NK-92 (cell line): ENCODE results near the gene TTF1.
"Not testable (repeated sequence)": the region's sequence is repeated elsewhere in the genome, so short reads cannot be mapped to it uniquely, and the experiment has no call there.

Experiments
- DNase-seq: peaks from one replicate; lab custom pipeline; 2025; ENCODE audit not compliant: unreplicated experiment; lab: John Stamatoyannopoulos, UW

Gene TTF1

DNA sequence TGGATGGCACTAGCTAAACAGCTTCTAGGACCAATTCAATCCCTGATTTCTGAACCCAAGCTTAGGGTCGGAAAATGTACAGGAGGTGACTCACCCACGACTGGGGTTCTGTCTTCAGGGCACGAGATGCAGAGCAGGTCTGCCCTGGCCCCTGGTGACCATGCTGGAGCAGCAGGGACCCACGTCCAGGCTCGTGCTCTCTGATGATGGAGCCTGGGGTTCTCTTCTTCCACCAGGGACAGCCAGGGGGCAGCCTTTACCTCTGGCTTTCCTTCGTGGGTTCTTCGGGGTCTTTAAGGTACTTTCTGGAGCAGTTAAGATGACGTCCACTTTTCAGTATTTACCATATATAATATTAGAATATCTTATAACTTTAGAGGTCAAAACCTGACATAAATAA lies 5.4 kb upstream of the TTF1 start:
- DNase-seq = no peak

DNA sequence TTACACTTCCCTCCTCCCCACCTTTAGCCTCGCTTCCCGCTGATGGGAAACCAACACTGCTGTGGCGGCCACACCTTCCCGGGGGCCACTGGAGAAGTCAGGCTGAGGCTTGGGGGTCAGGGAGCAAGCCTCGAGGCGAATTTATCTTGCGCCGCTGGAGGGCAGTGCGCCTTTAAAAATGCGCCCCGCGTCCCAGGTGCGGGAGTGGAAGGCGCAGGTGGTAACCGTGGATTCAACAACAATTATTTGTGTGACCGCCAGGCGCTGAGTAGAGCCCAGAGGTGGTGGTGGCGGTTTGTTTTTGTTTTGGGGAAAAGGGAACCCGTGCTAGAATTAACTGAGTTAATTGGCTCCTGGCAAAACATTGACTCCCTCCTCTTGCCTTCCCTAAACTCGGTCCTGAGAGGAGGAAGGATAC lies 4.5 kb upstream of the TTF1 start:
- DNase-seq = no peak

DNA sequence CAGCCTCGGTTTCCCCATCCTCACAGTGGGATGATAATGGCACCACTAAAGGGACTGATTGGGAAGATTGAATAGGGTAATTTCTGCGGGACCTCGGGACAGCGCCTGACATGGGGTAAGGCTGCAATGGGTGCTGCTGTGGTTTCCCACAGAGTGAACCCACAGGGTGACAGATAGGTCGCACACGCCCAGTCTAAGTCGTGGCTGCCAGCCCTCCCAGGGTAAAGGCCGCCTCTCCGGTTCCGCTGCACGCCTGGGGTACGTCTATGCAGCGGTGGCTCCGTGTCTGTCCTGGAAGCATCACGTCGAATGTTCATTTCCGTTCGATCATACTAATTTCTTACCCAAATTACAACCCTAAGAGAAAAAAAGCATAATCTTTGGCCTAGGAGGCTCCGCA lies 4.0 kb upstream of the TTF1 start:
- DNase-seq = no peak

DNA sequence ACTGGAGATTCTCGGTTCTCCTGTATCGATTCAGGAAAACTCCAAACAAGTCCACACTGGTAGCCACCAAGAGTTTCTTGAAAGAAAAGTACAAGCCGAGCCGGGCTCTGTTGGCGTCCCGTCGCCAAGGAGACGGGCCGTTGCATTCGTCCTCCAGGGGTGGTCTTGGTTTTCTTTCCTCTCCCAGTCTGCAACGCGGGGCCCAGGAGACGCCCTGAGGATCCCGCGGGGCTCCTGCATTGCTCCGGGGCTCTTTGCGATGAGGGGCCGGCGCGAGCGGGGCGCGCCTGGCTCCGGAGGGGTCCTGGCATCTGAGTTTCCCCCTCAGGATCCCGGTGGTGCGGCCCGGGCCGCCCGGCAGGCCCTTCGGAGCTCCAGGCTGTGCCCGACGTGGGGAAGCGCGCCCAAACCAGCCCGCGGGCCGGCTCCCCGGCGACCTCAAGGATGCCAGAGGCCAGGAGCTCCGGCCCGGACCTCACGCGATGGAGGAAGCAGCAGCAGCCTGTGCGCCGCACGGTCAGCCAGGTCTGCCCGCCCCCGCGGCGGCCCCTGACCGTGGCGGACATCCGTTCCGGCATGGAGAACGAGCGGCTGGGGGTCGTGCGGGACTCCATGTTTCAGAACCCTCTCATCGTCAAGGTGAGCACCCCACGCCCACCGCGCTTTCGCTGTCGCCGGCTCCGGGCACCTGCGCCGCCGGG lies 3.3 kb upstream of the TTF1 start, which contains the start of gene CFAP77:
Gene CFAP77, plus strand, starts transcription at position 384 of the 701 bp plus-strand sequence. Its CDS starts 61 bp downstream, at position 445.
- no peak for DNase-seq

DNA sequence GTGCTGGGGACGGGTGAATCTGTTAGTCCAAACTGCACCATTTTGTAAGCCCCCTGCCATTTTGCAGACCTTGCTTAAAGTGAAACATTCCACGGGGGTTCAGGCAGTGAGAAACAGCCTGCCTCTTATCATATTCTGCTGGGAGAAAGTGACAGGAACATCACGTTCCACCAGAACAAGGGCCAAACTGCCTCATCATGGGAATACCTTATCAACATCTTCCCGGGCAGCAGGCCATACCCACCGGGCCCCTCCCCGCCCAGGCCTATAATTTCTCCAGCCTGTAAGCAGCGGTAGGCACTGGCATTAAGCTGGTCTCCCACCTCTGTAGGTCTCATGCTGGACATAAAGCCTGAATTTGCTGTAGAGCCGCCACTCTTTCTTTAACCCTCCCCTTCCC lies 1.9 kb upstream of the TTF1 start:
- no peak for DNase-seq

DNA sequence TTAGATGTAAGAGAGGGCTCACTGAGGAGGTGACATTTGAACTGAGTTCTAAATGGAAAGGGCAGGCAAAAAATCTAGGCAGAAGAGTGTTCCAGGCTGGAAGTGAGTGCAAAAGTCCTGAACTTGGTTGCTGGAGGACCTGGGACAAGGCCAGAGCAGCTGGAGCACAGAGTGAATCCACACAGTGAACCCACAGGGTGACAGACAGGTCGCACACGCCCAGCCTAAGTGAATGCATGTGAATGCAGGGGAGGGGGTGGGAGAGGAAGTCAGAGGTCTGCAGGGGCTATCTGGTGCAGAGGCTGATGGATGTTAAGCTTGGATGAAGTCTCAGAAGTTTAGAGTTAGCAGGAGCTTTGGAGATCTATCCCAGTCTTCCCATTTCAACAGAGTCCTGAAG lies 556 bp upstream of the TTF1 start:
- no peak for DNase-seq

DNA sequence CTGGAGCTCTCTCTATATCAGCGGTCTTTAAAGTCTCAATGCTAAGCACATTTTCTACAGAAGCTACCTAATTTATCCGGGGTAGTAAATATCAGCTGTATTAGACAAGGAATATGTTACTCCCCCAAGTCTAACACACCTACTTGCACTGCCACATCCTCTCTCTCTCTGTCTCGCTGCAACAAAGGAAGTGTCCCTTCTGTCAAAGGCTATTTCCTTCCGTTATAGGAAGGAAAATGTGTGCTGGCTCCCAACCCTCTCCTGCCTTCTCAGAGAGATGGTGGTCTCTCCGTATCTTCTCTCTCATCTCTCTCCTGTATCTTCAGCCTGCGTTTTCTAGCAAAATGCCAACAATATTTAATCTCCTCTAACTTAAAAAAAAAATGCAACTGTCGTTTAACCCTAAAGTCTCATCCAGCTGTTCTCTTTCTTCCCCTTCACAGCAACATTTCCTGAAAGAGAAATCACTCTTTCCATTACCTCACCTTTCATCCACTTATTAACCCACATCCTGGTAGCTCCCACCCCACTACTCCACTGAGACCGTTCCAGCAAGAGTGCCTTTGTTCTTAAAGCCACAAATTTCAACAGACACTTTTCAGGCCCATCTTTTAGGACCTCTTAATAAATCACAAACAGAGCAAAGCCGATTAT lies 2.3 kb downstream of the TTF1 start:
- DNase-seq = no peak

DNA sequence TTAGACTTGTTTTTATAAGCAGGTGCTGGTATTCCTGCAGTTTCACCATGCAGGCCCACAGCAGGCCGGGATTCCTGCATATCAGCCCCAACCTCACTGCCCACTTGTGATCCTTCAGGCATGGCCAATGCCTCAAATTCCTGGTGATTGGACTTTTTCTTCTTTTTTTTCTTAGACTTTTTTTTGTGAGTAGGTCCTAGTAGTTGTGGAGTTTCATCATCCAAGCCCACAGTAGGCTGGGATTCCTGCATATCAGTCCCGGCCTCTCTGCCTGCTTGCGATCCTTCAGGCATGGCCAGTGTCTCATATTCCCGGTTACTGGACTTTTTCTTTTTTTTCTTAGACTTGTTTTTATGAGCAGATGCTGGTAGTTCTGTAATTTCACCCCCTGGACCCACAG lies 4.8 kb downstream of the TTF1 start:
- no peak for DNase-seq

DNA sequence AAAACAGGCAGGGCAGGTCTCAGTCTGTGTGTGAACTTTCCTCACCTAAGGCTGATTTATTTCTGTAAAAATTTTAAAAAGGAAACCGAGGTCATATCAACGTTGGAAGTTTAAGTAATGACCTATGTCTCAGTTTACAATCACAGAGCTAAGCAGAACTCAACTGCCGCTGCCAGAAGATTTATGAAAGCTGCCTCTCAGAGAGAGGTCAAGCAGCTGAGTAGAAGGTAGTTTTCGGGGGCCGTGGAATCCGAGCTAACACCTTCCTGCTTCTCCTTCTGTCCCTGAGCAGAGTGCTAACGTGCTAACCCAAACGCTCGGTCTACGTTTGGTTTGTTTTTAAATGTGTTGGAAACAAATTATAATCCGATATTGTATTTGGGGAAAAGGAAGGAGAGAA lies 11.1 kb downstream of the TTF1 start:
- no peak for DNase-seq

DNA sequence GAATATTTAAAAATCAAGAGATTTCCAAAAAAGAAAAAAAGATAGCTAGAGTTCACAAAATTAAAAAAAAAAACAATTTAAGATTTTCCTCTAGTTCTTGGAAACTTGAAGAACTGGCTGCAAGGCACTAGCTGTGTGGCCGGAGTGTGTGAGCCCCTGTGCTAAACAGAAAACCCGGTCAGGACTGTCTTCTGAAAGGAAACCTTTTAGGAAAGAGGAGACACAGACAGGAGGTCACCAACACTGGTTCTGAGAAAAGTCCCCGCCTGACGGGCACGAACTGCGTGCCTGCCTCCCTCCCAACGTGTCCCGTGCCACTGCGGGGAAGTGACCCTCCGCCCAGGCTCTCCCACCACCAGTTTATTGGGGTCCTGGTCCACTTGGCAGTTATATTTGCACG lies 15.2 kb downstream of the TTF1 start:
- no peak for DNase-seq

DNA sequence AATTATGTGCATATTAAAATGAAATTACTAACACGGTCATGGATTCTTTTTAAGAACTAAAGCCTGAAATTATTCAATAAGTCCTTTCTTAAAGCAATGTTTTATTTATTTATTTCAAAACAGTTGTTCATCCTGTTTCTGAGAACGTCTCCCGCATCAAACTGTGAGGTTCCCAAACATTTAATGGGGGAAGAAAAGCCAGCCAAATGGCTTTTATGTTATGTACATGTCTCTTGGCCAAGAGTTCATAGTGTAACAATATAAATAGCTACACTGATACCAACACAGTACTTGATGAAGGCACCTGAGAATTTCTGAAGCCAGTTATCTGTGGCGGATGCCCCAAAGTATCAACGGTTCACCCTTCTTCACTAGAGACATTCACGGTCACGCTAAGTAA lies 15.7 kb downstream of the TTF1 start:
- DNase-seq = no peak

DNA sequence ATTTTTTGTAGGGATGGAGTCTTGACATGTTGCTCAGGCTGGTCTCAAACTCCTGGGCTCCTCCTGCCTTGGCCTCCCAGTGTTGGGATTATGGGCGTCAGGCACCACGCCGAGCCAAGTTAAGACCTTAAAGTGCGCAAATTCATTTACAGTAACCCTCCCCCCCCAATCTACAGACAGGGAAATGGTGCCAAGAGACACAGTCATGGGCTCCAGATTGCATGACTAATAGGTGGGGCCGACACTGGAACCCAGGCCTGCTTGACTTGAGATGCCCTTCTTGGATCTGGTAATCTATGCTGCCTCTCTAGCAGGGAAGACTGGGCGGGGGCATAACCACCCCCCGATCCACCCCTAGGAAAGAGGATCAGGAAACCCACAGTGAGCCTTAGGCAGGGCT lies 19.5 kb downstream of the TTF1 start:
- no peak for DNase-seq

DNA sequence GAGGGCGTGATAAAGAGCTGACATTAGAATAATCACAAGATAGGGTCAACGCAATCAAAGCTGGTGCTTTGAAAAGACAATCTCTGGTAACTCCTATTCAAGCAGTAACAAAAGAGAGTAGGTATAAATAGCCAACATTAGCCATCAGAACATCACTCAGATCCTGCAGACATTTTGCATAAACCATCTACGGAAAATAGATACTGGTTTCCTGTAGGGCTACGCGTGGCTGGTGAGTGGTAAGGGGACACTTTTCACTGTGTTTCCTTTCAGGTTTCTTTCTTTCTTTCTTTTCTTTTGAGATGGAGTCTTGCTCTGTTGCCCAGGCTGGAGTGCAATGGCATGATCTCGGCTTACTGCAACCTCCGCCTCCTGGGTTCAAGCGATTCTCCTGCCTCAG lies 22.3 kb downstream of the TTF1 start:
- DNase-seq = no peak

DNA sequence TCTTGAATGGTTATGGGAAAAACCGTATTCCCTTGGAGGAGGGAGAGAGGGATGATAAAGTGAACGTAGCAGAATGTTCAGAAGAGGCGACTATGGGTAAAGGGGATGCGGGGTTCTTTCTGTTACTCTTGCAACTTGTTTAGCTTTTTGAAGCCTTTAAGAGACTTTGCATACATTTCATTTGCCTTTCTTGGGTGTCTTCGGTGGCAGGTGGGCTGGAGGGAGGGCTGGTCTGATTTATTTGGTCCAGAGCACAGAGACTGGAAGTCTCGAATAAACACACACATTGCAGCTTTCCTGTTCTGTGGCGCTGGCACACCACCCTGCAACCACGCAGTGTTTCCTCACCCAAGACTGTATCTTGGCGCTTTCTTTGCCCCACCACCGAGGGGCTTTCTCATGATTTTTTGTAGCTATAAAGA lies 23.2 kb downstream of the TTF1 start:
- no peak for DNase-seq

DNA sequence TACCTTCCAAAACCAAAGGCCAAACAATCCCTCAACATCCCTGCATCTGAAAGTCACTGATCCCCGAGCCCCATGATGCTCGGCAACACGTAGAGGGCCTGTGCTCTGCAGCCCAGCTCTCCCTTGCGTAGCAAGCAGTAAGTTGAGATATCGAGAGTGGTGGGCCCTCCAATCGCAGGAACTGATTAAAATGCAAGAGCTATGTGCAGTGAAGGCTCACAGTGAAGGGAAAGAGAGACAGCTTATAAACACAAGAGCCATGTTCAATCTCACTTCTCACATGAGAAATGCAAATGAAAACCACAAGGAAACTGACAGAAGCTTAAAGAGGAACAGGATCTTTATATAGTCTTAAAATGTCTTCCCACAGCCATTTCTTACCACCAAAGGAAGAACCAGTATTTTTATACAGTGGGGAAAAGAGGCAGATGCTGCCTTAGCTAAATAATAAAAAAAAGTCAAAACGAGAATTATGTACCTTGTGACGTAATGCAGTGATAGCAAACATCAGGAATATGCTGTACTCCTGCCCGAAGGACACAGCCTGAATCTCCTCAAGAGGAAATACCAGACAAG lies 24.6 kb downstream of the TTF1 start:
- no peak for DNase-seq

DNA sequence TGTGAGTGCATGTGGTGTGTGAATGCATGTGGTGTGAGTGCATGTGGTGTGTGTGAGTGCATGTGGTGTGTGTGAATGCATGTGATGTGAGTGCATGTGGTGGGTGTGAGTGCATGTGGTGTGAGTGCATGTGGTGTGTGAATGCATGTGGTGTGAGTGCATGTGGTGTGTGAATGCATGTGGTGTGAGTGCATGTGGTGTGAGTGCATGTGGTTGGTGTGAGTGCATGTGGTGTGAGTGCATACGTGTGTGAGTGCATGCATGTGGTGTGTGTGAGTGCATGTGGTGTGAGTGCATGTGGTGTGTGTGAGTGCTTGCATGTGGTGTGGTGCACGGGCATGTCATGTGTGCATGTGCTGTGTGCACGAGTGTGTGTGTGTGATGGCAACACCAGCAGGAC lies 28.2 kb downstream of the TTF1 start:
- DNase-seq = not testable (repeated sequence)

DNA sequence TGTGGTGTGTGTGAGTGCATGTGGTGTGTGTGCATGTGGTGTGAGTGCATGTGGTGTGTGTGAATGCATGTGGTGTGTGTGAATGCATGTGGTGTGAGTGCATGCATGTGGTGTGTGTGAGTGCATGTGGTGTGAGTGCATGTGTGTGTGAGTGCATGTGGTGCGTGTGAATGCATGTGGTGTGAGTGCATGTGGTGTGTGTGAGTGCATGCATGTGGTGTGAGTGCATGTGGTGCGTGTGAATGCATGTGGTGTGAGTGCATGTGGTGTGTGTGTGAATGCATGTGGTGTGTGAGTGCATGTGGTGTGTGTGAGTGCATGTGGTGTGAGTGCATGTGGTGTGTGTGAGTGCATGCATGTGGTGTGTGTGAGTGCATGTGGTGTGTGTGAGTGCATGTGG lies 28.9 kb downstream of the TTF1 start:
- DNase-seq = not testable (repeated sequence)

DNA sequence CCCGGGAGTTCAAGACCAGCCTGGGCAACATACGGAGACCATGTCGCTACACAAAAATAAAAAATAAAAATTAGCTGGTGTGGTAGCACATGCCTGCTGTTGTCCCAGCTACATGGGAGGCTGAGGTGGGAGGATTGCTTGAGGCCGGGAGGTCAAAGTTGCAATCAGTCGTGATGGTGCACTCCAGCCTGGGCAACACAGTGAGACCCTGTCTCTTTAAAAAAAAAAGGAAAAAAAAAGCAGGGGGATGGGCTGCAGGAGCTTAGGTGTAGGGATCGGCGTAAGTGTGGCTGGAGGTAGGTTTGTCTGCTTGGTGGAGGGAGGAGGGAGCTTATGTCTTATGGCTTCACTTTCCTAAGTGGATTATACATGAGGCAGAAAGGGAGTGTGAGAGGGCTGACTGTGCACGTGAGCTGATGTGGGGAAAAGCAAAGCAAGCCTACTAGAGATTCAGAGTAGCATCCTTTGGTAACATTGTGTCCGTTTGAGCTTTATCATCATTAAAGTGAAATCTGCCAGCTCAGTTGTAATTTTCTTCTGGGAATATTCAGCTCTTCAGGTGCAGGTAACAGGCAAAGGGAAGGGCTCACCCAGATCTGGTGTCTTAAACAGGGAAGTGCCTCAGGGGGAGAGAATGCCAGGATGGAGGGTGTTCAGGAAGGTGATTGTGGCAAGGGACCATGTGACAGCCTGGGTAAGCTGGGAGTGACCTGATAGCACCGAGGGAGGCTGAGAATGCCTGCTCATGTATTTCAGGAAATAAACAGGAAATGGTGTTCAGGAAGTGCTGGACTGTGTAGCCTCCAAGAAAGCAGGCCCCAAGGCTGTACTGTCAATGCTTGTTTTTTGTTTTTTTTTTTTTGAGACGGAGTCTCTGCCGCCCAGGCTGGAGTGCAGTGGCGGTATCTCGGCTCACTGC lies 34.2 kb downstream of the TTF1 start:
- DNase-seq = no peak

DNA sequence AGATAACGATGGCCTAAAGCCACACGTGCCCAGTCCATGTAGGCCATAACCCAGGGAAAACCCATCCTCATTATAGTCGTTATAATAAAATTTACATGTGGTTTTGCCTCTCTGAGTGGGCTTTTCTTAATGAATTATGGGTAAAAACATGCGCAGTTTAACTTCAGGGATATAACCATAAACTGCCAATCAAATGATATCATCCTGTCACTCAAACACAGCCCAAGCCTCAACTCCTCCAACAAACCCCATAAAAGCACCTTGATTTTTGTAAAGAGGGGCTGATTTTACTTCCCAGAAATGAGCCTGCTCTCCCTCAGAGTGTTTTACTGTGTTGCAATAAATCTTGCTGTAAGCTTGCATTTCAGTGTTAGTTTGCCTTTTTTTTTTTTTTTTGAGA lies 36.0 kb downstream of the TTF1 start:
- DNase-seq = no peak

DNA sequence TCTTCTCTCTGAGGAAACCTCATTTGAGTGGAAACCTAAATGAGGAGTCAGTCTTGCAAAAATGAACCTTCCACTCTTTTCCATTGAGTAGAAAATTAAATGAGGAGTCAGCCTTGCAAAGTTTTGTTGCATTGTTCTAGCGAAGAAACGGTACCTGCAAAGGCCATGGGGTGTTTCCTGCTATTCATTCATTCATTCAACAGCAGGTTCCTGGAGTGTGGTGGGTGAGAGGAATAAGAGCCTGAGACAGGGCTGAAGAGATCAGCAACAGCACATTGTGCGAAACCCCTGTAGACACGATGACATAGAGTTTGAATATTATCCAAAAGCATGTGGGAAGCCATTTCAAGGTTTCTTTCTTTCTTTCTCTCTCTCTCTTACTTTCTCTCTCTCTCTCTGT lies 37.2 kb downstream of the TTF1 start:
- no peak for DNase-seq

DNA sequence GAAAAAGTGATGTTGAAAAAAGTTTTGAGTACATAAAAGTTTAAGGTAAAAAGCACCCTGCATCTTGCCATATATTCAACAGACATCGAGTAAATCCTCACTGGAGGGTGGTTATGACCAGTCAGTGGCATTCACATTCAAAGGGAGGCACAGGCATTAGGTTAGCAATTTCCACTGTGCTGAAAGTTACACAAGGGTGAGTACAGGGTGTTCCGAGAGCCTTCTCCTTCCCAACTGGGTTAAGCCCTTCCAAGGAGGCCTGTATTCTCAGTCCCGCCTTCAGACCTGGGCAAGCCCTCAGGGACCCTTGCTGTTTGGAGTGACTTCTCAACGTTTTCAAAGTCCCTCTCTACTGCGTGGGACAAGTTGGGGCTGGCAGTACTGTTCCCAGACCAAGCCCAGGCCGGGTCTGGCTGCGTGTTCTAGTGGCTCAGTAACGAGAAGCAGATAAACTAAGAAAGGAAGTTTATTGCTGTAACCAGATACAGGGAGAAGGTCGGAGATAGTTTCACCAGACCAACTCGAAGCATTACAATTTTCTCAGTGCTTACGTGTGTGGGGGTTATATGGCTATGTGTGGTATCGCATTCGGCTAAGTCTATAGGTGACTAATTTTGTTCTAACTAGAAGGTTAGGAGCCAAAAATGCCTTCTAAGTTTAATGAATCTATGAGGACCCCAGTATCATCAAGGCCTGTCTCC lies 38.9 kb downstream of the TTF1 start:
- DNase-seq = no peak
